Bladder microvascular endothelial cell (primary cell): Measurements from ENCODE around the gene PPFIA1. TPM values are rescaled to one million over a fixed set of nuclear protein-coding genes. Genes with fewer than 3 reads are reported as not detected.

Experiments
- total RNA-seq: library from RNA; depleted of rRNA; stranded (reverse); fragments of >200 nt; gene quantifications from 2 replicates; pipeline ENCODE4 v1.2.3, GENCODE V29; 2014

The PPFIA1 gene
- total RNA-seq: 19.4 and 41.4 TPM in 2 replicates

GRCh38 chr11:70270104-70270876 lies at the start of gene PPFIA1:
PPFIA1 (plus strand) TSS chr11:70270690; CDS start chr11:70272173, 1,483 bp downstream.

GRCh38 chr11:70397983-70398833 lies 127.7 kb downstream of the PPFIA1 start, which contains the start of gene CTTN:
CTTN (plus strand) TSS chr11:70398529; CDS start chr11:70407298, 8,769 bp downstream.

Other genes with a start within 250 kb of the PPFIA1 start
- 0.13 and 0.32 TPM in 2 replicates for gene ANO1, start 192.4 kb upstream of the PPFIA1 start, total RNA-seq
- gene FADD, start 67.4 kb upstream of the PPFIA1 start, total RNA-seq: 42.9 and 49.3 TPM in 2 replicates
- 256 and 405 TPM in 2 replicates for gene CTTN, start 127.8 kb downstream of the PPFIA1 start, total RNA-seq